ENCODE data around the gene TMED5.

Gene TMED5

DNA sequence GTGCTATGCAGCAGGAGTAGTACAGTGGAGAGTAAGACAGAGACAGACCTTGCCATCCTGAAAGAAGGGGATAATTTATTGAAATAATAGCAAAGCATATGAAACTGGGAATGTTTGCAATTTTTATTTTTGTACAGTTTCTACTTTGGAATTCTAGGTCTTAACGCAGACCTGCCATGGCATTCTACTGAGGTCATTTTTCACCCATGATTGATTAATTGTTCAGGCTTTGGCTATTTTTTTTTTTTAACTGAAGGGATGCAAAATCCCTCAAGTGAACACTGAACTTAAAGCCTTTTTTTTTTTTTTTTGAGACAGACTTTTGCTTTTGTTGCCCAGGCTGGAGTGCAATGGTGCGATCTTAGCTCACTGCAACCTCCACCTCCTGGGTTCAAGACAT is 74.0 kb downstream of the TMED5 start:
- H3K4me3 ChIP-seq (ENCODE audit: low read depth, low read length), result no peak overlapping the region
- no peak for DNase-seq (ENCODE audit: low read depth)
- no peak for TF ChIP-seq POLR2A (IDR thresholded peaks at IDR 0.05; ENCODE audit: extremely low read depth, insufficient read length)
- TF ChIP-seq, protein P1, sequence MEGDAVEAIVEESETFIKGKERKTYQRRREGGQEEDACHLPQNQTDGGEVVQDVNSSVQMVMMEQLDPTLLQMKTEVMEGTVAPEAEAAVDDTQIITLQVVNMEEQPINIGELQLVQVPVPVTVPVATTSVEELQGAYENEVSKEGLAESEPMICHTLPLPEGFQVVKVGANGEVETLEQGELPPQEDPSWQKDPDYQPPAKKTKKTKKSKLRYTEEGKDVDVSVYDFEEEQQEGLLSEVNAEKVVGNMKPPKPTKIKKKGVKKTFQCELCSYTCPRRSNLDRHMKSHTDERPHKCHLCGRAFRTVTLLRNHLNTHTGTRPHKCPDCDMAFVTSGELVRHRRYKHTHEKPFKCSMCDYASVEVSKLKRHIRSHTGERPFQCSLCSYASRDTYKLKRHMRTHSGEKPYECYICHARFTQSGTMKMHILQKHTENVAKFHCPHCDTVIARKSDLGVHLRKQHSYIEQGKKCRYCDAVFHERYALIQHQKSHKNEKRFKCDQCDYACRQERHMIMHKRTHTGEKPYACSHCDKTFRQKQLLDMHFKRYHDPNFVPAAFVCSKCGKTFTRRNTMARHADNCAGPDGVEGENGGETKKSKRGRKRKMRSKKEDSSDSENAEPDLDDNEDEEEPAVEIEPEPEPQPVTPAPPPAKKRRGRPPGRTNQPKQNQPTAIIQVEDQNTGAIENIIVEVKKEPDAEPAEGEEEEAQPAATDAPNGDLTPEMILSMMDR (IDR thresholded peaks at IDR 0.05; ENCODE audit: low read depth, low read length), result no peak
- no peak for TF ChIP-seq MYC (IDR thresholded peaks at IDR 0.05; ENCODE audit: low read depth, low read length)
- TF ChIP-seq, protein P2, sequence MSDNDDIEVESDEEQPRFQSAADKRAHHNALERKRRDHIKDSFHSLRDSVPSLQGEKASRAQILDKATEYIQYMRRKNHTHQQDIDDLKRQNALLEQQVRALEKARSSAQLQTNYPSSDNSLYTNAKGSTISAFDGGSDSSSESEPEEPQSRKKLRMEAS (IDR thresholded peaks at IDR 0.05; ENCODE audit: low read depth, low read length), result no peak

DNA sequence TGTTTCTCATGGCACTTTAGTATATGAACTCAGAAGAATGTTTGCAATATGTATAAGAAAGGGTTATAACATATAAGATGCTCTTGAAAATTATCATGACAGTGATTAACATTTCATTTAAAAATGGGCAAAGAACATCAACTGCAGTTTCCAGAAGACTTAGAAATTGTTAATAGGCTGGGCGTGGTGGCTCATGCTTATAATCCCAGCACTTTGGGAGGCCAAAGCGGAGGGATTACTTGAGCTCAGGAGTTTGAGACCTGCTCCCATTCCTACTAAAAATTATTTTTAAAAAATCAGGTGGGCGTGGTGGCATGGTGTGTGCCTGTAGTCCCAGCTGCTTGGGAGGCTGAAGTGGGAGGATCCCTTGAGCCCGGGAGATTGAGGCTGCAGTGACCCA is 78.1 kb downstream of the TMED5 start:
- DNase-seq (ENCODE audit: low read depth), result no peak
- H3K4me3 ChIP-seq (ENCODE audit: low read depth, low read length), result no peak overlapping the region
- TF ChIP-seq POLR2A (IDR thresholded peaks at IDR 0.05; ENCODE audit: extremely low read depth, insufficient read length), result no peak
- TF ChIP-seq, protein P2 (IDR thresholded peaks at IDR 0.05; ENCODE audit: low read depth, low read length), result no peak
- TF ChIP-seq, protein P1 (IDR thresholded peaks at IDR 0.05; ENCODE audit: low read depth, low read length), result no peak
- no peak for TF ChIP-seq MYC (IDR thresholded peaks at IDR 0.05; ENCODE audit: low read depth, low read length)
